Measurements from ENCODE around the gene MAST2. TPM values are rescaled to one million over a fixed set of nuclear protein-coding genes. Genes with fewer than 3 reads are reported as not detected.

The MAST2 gene
- total and polyA plus RNA-seq, 2 of the 4 experiments (the other 2 are of a cell fraction) = 14.2 to 41.0 TPM

- no peaks in the 10 kb centered on the region for H3K27me3 ChIP-seq (ENCODE audit: control insufficient read depth, insufficient read depth, low read length)
- DNase-seq (no peak), ATAC-seq (ENCODE audit: low read depth) (no peak)
- no peaks in the 10 kb centered on the region for H3K9me3 ChIP-seq (ENCODE audit: control insufficient read depth, insufficient read depth, low read length)
- peaks cover 2% of the 10 kb centered on the region; the same call in 1 of the 2 replicates for H3K36me3 ChIP-seq (ENCODE audit: control insufficient read depth, insufficient read depth, low read length)
- no peaks in the 10 kb centered on the region for H3K79me1 ChIP-seq (ENCODE audit: low read depth in 1 of 2, low read length in 2 of 2)
- CTCF ChIA-PET = interaction anchor here (0.7 kb wide), 1 partner anchor 12 kb away, joined by 4 read pairs; no protein-coding TSS in a partner anchor
- no peak overlapping the region for H2BK120ac ChIP-seq (ENCODE audit: low read depth, low read length)
- H2BK15ac ChIP-seq (ENCODE audit: low read depth, low read length) = no peak overlapping the region
- H3K4me1 ChIP-seq (ENCODE audit: control insufficient read depth, insufficient read depth, low read length) = no peaks in the 10 kb centered on the region
- POLR2A ChIA-PET (ENCODE audit: unreplicated experiment) = no interaction called here
- no peak overlapping the region for H2BK5ac ChIP-seq (ENCODE audit: low read depth, low read length, poor library complexity, severe bottlenecking)
- H2AK9ac ChIP-seq (replicated peaks; ENCODE audit: low read depth, low read length, poor library complexity) = no peak overlapping the region
- no peaks in the 10 kb centered on the region; the same call in 1 of the 2 replicates for H3K9me1 ChIP-seq (ENCODE audit: insufficient read depth, low read length)
- dilution Hi-C loops (cut with HindIII; ENCODE audit: low sequenced_read_pairs, unreplicated experiment) (no loop called here), in situ Hi-C loops (cut with MboI; ENCODE audit: low sequenced_read_pairs) (no loop called here), intact Hi-C loops (cut with micrococcal nuclease) (no loop called here)
- H4K91ac ChIP-seq (ENCODE audit: insufficient read depth, low read depth, low read length) = no peak overlapping the region
- peak overlapping the region; percentile 56; the same call in 1 of the 2 replicates for H3K18ac ChIP-seq (ENCODE audit: low read depth, low read length)
- H4K8ac ChIP-seq (ENCODE audit: low read depth in 2 of 2, low read length in 2 of 2) = peak overlapping the region in 1 of 2 experiments; percentile 19; a peak in 1 of 4 replicates
- no peak overlapping the region for H3K27ac ChIP-seq (ENCODE audit: insufficient read depth, low read length)
- H2BK20ac ChIP-seq (ENCODE audit: low read depth, low read length) = no peak overlapping the region
- H3K4me2 ChIP-seq (ENCODE audit: low read depth, low read length) = peak overlapping the region; percentile 66; the same call in 1 of the 2 replicates
- TF ChIP-seq BHLHE40 (IDR thresholded peaks at IDR 0.05; ENCODE audit: low read depth, low read length) (no peak), MAFK (IDR thresholded peaks at IDR 0.05; ENCODE audit: low read depth, low read length) (no peak), RFX5 (IDR thresholded peaks at IDR 0.05; ENCODE audit: low read depth, low read length) (no peak), ELK1 (IDR thresholded peaks at IDR 0.05; ENCODE audit: borderline replicate concordance, low read depth, low read length) (no peak), SMC3 (IDR thresholded peaks at IDR 0.05; ENCODE audit: low read depth, low read length) (no peak), CTCF (conservative IDR thresholded peaks at IDR 0.05; ENCODE audit: low read depth, low read length) (no peak), MAZ (IDR thresholded peaks at IDR 0.05; ENCODE audit: borderline replicate concordance, low read depth, low read length) (no peak), CHD1 (IDR thresholded peaks at IDR 0.05; ENCODE audit: low read depth, low read length) (no peak), RCOR1 (IDR thresholded peaks at IDR 0.05; ENCODE audit: insufficient replicate concordance, low read length) (no peak), NFE2L2 (IDR thresholded peaks at IDR 0.05; ENCODE audit: low read depth, low read length) (no peak), FOS (IDR thresholded peaks at IDR 0.05; ENCODE audit: low read depth, low read length) (no peak), MXI1 (IDR thresholded peaks at IDR 0.05; ENCODE audit: borderline replicate concordance, low read depth, low read length) (no peak), CEBPB (IDR thresholded peaks at IDR 0.05; ENCODE audit: low read depth, low read length) (no peak), USF2 (IDR thresholded peaks at IDR 0.05; ENCODE audit: low read depth, low read length) (no peak), POLR2A (IDR thresholded peaks at IDR 0.05; ENCODE audit: low read depth, low read length) (no peak), RAD21 (IDR thresholded peaks at IDR 0.05; ENCODE audit: low read length) (no peak)
- H3K9ac ChIP-seq (ENCODE audit: low read depth, low read length) = no peak overlapping the region
- H3K4me3 ChIP-seq (ENCODE audit: insufficient read depth, low read depth, low read length) = no peak overlapping the region
- BruUV-seq (replicated peaks) = no TSS peak
- H2AK5ac ChIP-seq (ENCODE audit: low read depth, low read length) = no peak overlapping the region
- no peak overlapping the region for H3K14ac ChIP-seq (replicated peaks; ENCODE audit: low read depth, low read length)
- H3K23ac ChIP-seq (ENCODE audit: low read depth, low read length) = no peak overlapping the region
- peak overlapping the region; percentile 88; the same call in 1 of the 2 replicates for H4K5ac ChIP-seq (ENCODE audit: low read depth, low read length)
- H3K56ac ChIP-seq (ENCODE audit: extremely low read depth, insufficient read depth, low read length) = no peak overlapping the region
- no peak overlapping the region for H2AFZ ChIP-seq (replicated peaks; ENCODE audit: low read length, poor library complexity)
- H3K4ac ChIP-seq (ENCODE audit: low read depth, low read length) = no peak overlapping the region
- no peaks in the 10 kb centered on the region for H4K20me1 ChIP-seq (ENCODE audit: insufficient read depth, low read length)
Observed at GRCh38 chr1:46065405-46065804, 262.0 kb downstream of the MAST2 start.

Data from IMR-90 (cell line).